Right atrium auricular region (tissue), 2 donors: ENCODE data around the gene PPP2R2B. TPM values are rescaled to one million over a fixed set of nuclear protein-coding genes. Genes with fewer than 3 reads are reported as not detected.

ENCODE experiments used
- DNase-seq: peaks from one replicate; pipeline ENCODE4 v3.0.0-alpha.2; 2019; ENCODE audit warnings: low spot score
- H3K27ac ChIP-seq, 2 donors: fragments of 200-600 bp; sonication (generic); 1 replicate in 1 of 2; 2 replicates in 1 of 2; pipeline ENCODE4 v1.5.1; 2016 to 2019
- H3K27me3 ChIP-seq, 2 donors: fragments of 200-600 bp; sonication (generic); one replicate each; pipeline versions ENCODE4 v1.5.1 to v1.6.0; 2017 to 2019
- H3K36me3 ChIP-seq: fragments of 200-600 bp; sonication (generic); one replicate; pipeline ENCODE4 v1.5.1; 2016
- H3K4me1 ChIP-seq, 2 donors: fragments of 200-600 bp; sonication (generic); one replicate each; pipeline versions ENCODE4 v1.5.1 to v1.6.0; 2017 to 2019
- H3K4me3 ChIP-seq, 2 donors: fragments of 200-600 bp; sonication (generic); 1 replicate in 1 of 2; 2 replicates in 1 of 2; pipeline ENCODE4 v1.5.1; 2017 to 2019; ENCODE audit warnings: mild to moderate bottlenecking in 1 of 2, moderate library complexity in 1 of 2
- H3K9me3 ChIP-seq, 2 donors: fragments of 200-600 bp; sonication (generic); one replicate each; pipeline ENCODE4 v1.5.1; 2019
- total RNA-seq, 2 donors: library from RNA; depleted of rRNA; stranded (reverse); fragments of >200 nt; gene quantifications; one replicate each; pipeline ENCODE4 v1.1.0, GENCODE V29; 2016
- TF ChIP-seq, protein P1 (sequence below), 2 donors: fragments of 200-600 bp; sonication (generic); IDR thresholded peaks; one replicate each; pipeline ENCODE4 v1.5.1; 2019; ENCODE audit warnings: antibody characterized with exemption in 2 of 2

PPP2R2B gene
- total RNA-seq, 2 donors from 2014 or later = 1.6 to 12.4 TPM

DNA sequence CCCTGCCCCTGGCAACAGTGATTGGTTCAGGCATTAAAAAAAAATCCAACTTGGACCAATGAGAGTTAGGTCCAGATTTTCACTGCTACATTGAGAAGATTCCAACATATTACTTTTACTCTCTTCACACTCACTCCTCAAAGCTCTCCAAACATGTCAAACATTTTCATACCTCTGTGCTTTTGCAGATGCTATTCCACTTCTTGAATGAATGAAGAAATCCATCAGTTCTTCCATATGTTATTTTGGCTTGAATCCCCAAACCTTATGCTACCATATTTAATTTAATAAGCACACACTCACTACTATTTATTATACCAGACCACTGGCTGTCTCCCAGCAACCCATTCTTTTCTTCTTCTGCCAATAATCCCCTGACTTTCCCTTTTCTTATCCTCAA, 87.1 kb downstream of the PPP2R2B start:
- Histone ChIP-seq H3K36me3 (no peaks in the 10 kb centered on the region), H3K4me1 (no peaks in the 10 kb centered on the region), H3K4me3 (no peak overlapping the region), H3K27me3 (no peaks in the 10 kb centered on the region), H3K9me3 (no peaks in the 10 kb centered on the region), H3K27ac (no peak overlapping the region)
- no peak for DNase-seq
- TF ChIP-seq, protein P1, sequence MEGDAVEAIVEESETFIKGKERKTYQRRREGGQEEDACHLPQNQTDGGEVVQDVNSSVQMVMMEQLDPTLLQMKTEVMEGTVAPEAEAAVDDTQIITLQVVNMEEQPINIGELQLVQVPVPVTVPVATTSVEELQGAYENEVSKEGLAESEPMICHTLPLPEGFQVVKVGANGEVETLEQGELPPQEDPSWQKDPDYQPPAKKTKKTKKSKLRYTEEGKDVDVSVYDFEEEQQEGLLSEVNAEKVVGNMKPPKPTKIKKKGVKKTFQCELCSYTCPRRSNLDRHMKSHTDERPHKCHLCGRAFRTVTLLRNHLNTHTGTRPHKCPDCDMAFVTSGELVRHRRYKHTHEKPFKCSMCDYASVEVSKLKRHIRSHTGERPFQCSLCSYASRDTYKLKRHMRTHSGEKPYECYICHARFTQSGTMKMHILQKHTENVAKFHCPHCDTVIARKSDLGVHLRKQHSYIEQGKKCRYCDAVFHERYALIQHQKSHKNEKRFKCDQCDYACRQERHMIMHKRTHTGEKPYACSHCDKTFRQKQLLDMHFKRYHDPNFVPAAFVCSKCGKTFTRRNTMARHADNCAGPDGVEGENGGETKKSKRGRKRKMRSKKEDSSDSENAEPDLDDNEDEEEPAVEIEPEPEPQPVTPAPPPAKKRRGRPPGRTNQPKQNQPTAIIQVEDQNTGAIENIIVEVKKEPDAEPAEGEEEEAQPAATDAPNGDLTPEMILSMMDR (IDR thresholded peaks at IDR 0.05) = no peak

DNA sequence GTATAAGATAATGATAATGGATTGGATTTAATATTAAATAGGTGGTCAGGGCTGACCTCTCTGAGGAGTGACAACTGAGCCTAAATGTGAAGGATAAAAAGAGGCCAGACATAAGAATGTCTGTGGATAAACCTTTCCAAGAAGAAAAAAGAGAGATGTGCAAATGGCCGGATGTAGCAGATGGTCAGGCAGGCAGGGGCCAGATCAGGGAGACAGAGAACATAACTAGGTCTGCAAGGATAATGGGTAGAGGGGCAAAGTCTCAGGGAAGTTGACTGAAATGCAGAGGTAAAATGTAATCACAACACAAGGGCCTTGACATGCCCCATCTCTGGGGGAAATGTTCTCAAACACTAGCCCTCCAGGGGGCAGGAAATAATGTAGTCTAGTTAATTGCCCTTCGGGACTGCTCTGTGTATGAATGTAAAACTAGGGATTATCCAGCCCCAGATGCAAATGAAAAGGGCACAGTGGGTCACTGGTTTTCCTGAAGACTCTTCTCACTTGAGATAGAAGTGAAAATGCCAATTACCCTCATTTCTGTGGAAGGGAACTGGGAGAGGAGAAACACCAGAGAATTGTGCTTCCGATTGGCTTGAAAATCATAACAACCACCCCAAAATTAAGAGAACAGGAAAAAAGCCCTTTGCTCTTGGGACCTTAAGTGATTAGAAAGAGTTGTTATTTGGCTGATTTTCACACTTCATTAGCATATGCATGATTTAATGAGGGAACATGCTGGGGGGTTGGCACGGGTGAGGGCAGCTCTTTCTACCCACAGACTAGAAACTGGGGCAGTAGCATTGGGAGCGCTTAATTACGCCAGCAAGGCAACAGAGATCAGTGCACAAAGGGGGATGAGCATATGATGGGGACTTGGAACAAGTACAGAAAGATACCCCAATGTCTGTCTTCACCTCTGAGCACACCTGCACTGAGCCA, 88.6 kb downstream of the PPP2R2B start:
- Histone ChIP-seq H3K9me3 (no peaks in the 10 kb centered on the region), H3K36me3 (no peaks in the 10 kb centered on the region), H3K4me1 (no peaks in the 10 kb centered on the region), H3K27me3 (no peaks in the 10 kb centered on the region), H3K4me3 (no peak overlapping the region), H3K27ac (no peak overlapping the region)
- TF ChIP-seq, protein P1 (IDR thresholded peaks at IDR 0.05) = no peak
- DNase-seq = no peak

GRCh38 chr5:146788898-146789297, 89.7 kb downstream of the PPP2R2B start:
- H3K4me3 ChIP-seq = no peak overlapping the region
- H3K27me3 ChIP-seq = no peaks in the 10 kb centered on the region
- no peaks in the 10 kb centered on the region for H3K9me3 ChIP-seq
- no peak overlapping the region for H3K27ac ChIP-seq
- H3K36me3 ChIP-seq = no peaks in the 10 kb centered on the region
- no peak for DNase-seq
- no peaks in the 10 kb centered on the region for H3K4me1 ChIP-seq
- TF ChIP-seq, protein P1 (IDR thresholded peaks at IDR 0.05) = no peak

GRCh38 chr5:146785065-146785464, 93.5 kb downstream of the PPP2R2B start:
- no peak overlapping the region for H3K4me3 ChIP-seq
- H3K36me3 ChIP-seq = no peaks in the 10 kb centered on the region
- DNase-seq = no peak
- H3K27ac ChIP-seq = no peak overlapping the region
- TF ChIP-seq, protein P1 (IDR thresholded peaks at IDR 0.05) = no peak
- H3K27me3 ChIP-seq = no peaks in the 10 kb centered on the region
- H3K9me3 ChIP-seq = no peaks in the 10 kb centered on the region
- no peaks in the 10 kb centered on the region for H3K4me1 ChIP-seq

GRCh38 chr5:146781157-146781556, 97.4 kb downstream of the PPP2R2B start:
- Histone ChIP-seq H3K9me3 (no peaks in the 10 kb centered on the region), H3K4me3 (no peak overlapping the region), H3K4me1 (no peaks in the 10 kb centered on the region), H3K36me3 (no peaks in the 10 kb centered on the region), H3K27me3 (no peaks in the 10 kb centered on the region), H3K27ac (no peak overlapping the region)
- TF ChIP-seq, protein P1 (IDR thresholded peaks at IDR 0.05) = no peak
- DNase-seq = no peak
